Dermis blood vessel endothelial cell (primary cell): Measurements from ENCODE around the gene KIAA0513. TPM values are rescaled to one million over a fixed set of nuclear protein-coding genes. Genes with fewer than 3 reads are reported as not detected.
"Not testable (repeated sequence)": the region's sequence is repeated elsewhere in the genome, so short reads cannot be mapped to it uniquely, and the experiment has no call there.

ENCODE experiments used
- DNase-seq: peaks from one replicate; pipeline ENCODE4 v3.0.0; 2010
- total RNA-seq: library from RNA; depleted of rRNA; stranded (reverse); fragments of >200 nt; gene quantifications from 2 replicates; pipeline ENCODE4 v1.2.3, GENCODE V29; 2014

KIAA0513 gene
- total RNA-seq, 1 donor from 2014 or later: 19.9 TPM

DNA sequence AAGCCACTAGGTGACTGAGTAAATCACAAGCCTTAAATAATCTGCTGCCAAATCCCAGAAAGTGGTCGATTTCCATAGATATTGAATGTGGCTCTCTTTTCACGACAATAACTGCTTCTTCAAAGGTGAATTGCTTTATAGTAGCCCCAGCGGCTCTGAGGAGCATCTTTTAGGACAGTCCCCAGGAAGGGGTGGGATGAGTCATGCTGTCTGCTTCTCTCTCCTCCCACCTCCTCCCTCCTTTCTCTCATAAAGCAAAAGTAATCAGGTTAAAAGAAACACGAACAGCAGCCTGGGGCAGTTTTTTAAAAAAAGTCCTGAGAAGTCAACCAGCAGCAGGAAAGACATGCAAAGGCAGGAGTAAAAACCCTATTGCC lies 1.8 kb downstream of the KIAA0513 start:
- DNase-seq: peak; percentile 29

DNA sequence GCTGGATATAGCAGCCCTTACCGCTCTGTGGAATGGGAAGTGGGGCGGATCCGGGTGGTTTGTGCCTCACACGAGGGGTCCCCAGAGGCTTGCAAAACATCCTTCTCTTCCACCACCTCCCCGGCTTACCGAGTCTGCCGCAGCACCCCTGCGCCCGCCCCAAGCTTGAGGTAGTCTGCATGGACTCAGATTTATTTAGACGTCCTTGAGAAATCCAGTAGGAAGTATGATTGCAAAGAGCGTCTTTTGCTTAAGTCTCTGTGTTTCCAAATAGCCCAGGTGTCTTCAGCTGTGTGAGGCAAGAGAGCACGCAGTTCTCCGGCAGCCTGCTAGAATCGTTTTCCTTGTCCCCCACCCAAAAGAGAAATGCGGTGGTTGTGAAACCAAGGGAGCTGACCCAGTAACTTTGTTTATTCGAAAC lies 2.4 kb downstream of the KIAA0513 start:
- no peak for DNase-seq

DNA sequence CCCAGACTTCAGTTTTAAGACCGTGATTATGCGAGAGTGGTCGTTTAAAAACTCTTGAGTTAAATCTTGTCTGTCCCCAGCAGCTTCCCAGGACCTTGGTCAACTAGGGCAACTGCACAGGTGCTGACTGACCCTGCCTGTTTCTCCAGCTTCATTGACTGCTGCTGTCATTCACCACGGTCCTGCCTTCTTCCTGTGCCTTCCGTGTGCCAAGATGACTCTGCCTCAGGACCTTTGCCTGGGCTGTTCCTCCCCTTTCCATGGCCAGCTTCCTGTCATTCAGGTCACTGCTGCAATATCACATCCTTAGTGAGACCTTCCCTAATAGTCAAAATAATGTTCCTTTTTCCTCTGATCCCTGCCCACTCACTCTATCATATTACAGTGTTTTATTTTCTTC lies 3.9 kb downstream of the KIAA0513 start:
- DNase-seq: peak; percentile 44

DNA sequence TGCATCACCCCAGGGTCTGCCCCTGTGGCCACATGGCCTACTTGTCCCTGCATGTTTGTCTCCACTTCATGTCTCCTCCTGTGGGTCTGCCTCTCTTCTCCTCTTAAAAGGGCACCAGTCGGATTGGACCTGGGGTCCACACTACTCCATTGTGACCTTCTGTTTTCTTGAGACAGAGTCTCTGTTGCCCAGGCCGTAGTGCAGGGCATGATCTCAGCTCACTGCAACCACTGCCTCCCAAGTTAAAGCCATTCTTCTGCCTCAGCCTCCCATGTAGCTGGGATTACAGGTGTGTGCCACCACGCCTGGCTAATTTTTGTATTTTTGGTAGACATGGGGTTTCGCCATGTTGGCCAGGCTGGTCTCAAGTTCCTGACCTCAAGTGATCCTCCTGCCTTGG lies 4.6 kb downstream of the KIAA0513 start:
- not testable (repeated sequence) for DNase-seq

DNA sequence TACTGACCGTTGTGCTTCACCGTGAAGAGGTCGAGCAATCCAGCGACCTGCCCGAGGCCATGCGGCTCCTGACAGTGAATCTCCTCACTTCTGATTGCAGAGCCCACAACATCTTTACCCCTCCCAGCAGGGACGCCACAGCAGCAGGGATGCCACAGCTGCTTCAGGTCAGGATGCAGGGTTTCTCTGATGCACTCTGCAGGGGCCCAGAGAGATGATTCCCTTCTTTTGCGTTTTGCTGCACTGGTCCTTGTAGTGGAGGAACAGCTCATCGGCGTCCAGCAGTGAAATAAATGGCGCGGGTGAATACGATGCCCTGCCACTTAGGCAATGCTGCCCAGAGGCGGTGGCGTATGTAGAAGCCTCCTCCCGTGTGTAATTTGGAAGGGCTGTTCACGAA lies 5.6 kb downstream of the KIAA0513 start:
- no peak for DNase-seq

DNA sequence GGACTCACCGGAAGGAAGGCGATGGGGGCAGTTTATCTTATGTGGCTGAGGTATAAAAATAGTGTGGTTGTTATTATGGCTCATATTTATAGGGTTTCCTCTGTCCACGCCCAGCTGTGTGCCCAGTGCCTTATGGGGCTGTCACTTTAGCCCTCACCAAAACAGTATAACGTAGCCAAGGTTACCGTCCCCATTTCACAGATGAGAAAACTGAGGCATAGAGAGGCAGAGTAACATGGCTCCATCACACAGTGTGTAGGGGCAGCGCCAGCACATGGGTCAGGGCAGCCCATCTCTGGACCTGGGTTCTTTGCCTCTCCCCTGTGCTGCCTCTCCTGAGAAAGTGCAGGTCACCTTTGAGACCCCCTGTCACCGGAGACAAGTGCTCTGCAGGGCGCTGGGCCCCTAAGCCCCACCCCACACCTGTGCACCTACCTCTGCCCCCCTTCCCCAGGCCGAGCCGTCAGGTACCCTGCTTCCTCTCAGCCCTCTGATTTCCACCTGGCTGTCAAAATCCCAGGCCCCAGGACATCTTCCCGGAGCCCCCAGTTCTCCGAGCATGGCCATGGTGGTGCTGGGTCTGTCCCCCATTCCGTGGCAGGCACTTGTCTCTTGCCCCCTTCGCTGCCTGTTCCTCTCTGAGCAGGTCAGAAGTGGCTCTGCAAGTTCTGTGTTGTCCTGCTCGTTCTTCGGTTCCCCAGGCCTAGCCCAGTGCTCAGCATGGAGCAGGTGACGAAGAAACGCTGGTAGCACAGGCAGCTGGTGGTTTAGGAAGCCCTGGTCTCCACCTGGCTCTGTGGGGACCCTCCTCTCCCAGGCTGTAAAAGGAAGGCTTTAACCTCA lies 7.2 kb downstream of the KIAA0513 start:
- DNase-seq: no peak

DNA sequence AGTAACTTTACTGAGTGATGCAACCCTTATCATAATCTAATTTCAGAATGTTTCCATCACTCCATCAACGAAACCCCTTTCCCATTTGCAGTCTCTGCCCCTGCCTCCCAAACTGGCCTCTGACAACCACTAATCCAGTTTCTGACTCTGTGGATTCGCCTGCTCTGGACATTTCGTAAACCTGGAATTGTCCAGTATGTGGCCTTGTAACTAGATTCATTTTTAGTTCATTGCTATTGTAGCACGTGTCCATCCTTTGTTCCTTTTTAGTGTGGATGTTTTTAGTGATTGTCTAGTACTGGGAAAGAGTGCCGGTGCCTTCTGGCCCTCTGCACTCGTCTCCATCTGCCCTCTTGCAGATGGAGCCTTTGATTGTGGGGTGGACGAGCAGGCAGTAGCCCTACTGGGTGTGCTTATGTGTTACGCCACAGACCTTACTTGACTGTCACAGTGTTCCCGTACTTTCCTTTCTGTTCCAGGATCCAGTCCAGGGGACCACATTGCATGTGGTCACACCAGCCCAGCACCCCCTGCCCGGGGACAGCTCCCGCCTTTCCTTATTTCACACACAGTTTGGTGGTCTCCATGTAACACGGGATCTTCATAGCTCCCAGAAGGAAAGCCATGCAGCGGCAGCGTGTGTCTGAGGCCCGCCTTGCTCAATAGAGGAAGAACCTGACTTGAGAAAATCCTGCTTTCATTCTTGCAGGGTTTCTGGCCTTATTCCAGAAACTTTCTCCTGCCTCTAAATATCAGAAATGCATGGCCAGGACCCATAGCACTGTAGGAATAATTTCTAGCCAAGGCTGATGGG lies 8.8 kb downstream of the KIAA0513 start:
- DNase-seq: no peak

DNA sequence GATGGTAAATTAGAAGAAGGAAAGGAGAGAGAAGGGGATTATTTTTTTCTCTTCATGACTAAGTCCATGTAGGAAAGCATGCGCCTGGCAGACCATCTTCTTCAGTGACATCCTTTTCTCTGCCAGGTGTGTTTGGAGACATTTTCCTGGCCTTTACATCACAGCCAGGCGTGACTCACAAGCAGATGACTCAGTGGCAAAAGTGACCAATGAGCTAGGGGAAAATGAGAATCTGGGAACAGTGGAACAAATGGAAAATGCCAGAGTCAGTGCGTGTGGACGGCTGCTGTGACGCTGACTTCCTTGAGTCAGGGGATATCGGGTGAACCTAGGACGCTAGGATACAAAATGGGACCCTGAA lies 9.4 kb downstream of the KIAA0513 start:
- peak; percentile 85 for DNase-seq

DNA sequence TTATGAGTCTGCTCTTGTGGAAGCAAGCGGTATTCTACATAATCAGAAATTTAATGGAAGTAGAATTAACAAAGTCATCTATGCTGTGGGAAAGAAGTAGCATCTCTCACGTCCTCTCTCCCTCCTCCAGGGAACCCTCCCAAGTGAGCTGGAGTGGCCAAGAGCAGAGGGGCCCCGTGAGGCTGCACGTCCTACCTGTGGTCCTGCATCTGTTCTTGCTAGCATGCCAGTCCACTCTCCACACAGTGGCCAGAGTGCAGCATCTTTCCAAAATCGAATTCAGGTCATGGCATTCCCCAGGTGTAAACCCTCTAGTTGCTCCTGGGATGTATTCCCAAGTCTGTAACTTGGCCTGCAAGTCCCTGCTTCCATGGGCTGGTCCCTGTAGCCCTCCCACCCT lies 10.1 kb downstream of the KIAA0513 start:
- no peak for DNase-seq

DNA sequence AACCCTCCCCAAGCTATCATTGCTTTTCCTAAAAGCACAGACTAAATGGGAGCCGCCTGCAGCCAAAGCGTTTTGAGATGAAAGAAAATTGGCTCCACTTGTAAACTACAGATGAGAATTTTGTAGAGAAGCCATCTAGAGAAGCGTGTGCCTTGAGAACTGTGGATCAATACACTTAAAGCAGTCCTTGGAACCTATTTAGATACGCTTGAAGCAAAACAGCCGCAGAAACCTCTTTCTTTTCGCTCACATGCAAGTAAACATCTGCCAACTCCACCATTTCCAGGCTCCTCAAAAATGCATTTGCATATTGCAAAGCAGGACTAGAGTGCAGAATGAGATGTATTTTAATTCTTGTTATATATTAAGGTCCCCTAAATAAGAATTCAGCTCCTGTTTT lies 13.1 kb downstream of the KIAA0513 start:
- no peak for DNase-seq

DNA sequence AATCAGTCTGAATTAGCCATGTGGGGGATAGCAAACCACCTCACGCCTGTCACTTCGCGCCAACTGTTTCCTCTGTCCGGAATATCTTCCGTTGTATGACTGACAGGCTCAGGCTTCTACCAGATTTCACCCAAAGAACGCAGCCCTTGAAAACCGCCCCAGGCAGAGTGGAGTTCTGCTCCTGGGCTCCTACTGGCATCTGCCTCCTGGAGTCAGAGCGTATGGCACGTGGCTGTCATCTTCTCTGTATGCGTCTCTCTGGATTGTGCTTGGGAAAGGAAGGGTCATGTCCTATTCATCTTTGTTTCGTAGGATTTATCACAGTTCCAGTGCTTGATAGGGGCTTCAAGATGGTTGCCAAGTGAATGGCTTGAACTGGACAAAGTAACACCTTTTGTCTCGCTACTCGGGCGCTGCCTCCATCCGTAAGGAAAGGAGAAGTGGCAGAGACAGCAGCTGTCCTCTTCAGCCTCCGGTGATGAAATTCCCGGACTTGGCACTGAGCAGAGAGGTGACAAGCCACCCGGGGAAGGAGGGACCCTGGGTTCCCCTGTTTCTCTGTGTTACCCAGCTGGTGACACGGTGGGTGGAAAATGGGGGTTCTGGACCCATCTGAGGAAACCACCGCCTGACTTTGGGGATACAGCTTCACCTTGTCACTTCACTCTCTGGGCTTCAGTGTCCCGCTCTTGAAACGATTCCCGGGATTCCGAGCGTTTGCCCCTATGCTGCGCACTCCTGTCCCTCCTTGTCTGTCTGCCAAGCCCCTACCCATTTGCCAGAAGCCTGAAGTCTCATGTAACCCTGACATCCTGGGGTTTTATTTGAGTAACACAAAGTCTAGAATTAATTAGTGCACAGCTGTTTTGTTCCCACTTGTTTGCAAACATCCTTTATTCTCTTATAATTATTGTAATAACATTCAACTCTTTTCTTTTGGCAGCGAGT lies 13.9 kb downstream of the KIAA0513 start:
- DNase-seq: no peak

DNA sequence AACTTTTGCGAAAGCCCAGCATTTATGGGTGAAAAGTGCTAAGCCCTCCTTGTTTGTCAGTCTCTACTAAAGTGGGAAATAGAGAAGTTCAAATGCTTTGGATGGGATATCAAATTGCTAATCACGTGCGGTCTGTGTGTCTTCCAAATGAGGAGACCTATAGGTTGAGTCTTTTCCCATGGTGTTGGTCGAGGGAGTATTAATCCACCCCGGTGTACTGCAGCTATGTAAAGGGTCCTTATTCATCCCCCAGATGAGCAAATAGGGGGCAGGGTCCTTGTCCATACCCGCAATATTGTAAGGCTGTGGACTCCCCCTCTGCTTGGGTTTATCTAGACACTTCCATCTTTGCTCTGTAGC lies 14.6 kb downstream of the KIAA0513 start:
- no peak for DNase-seq

DNA sequence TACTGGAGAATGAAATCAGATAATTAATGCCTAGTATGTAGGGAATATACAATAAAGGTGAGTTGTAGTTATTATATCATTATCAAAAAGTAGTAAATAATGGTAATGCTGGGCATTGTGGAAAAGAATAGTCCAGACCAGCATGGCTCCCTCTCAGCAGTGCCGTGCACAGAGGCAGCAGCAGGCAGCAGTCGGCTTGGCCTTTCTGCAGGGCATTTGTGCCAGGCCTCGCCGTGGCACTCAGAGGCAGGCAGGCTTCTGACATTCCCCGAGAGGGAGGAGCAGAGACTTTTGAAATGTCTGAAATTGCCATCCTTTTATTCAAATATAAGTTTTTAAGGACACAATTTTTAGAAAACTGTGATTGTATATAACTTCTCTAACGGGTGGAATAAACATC lies 15.0 kb downstream of the KIAA0513 start:
- DNase-seq: no peak

DNA sequence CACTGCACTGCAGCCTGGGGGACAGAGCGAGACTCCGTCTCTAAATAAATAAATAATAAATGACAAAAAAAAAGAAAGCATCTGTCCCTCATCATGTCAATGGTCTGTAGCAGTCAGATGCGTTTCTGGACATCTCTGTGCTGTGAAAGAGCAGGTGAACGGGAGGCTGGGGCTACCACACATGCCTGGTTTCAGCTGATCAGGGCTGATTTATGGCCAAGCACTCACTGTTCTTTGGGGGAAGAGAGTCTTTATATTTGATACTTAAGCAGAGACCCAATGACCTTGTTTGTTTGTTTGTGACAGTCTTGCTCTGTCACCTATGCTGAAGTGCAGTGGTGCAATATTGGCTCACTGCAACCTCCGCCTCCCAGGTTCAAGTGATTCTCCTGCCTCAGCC lies 17.5 kb downstream of the KIAA0513 start:
- no peak for DNase-seq

DNA sequence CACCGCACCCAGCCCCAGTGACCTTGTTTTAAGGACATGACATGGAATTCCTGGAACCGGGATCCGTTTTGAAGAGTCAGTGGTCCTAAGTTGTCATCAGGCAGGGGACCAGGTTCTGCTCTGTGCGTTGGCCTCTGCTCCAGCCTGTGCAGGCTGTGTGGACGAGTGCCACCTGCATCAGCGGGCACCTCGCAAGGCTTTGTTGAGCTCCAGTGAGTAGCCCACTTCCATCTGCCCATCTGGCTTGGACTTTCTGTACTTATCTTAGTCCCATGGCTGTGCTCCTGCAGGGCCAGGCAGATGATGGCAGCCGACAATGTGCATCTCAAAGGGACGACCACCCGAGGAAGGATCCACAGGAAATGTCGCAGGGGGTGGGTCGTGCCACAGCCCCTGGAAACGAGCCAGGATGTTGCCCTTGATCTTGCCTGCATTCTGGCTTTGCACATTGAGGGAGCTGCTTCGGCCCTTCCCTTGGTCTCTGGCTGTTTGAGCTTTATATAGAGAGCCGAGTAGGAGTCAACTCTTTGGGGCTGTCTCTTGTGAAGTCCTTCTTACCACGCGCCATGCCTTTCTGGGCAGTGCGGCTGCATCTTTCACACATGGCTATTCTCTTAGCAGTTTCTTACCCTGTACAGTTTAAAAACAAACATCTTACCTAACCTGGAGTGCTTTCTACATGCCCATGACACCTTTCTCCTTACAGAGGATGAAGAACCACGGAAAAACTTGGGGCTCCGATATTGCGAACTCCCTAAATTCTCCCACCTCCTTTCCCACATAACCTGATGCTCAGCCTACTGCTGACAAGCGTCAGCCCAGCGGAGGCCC lies 18.3 kb downstream of the KIAA0513 start:
- no peak for DNase-seq

DNA sequence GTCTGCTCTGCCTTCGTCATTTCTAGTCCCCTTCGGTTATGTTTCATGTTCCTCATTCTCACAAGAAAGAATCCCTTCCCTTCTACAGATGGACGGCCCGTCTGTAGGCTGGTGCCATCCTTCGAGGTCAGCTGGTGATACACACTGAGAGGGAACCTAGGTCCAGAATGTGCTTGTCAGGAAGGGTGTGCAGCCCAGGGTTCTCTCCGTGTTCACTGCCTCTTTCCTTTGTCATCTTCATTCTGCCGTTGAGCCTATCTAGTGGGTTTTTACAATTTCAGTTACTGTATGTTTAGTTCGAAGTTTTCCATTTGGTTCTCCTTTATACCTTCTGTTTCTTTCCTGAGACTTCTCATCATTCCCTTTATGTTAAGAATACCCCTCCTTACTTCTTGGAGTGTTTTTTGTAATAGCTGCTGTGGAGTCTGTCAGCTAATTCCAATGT lies 18.9 kb downstream of the KIAA0513 start:
- no peak for DNase-seq

DNA sequence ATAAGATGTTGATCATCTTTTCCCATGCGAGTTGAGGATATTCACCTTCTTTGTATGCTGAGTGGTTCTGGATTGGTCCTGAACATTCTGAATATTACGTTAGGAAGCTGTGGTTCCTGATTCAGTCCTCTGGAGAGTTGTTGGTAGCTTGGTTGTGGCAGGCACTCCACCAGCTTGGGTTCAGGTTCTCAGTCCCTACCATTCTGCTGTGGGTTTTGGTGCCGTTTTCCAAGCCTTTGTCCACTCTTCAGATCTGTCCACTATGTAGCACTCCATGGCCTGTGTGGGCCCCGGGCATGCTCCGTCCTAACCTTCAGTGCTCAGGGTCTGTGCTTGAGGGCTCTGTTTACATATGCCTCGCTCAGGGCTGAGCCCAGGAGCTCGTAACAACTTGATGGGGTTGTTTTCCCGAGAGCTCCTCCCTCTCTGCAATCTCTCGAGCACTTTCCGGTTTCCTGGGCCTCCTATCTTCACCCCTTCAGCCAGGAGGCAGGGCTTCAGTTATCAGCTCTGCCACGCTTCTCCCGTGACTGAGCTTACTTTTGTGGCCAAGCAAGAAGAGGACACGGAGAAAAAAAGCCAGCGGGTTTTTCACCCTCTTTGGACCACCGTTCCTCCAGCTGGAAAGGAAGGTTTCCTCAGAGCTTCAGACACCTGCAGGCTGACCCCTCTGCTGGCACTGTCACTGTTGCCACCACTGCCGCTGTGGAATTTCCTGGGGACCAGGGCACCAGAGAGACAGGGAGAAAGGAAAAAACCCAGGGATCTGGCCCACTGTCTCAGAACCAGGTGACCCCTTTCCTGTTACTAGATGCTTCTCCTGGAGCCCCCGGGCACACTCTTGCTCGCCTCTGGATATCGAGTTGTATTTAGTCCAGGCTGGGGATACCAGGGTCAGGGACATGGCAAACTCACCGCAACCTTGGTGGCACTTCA lies 19.6 kb downstream of the KIAA0513 start:
- DNase-seq: no peak

DNA sequence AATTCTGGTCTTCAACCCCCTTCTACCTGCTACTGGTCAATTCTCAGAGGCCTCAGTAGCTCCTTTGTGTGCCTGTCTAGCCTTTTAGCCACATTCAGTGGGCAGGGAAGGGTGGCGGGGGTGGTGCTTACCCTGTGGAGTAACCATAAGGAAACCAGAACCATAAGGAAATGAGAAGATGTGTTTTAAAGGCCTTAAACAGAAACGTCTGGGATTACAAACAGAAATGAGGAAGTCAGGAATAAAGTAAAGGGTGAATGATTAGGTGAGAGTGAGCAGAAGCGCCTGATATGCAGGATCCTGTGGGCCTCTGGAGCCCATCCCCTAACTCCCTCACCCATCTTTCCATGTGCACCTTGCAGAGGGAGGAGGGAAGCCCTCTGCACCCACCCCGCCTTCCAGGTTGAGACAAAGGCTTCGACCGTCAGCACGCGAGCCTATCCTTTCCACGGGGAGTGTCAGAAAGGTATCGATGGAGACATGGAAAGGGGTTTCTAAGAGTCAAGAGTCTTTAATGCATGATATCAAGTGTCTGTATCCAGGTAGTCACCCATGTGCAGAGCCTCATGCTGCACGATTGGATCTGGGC lies 20.4 kb downstream of the KIAA0513 start:
- no peak for DNase-seq

DNA sequence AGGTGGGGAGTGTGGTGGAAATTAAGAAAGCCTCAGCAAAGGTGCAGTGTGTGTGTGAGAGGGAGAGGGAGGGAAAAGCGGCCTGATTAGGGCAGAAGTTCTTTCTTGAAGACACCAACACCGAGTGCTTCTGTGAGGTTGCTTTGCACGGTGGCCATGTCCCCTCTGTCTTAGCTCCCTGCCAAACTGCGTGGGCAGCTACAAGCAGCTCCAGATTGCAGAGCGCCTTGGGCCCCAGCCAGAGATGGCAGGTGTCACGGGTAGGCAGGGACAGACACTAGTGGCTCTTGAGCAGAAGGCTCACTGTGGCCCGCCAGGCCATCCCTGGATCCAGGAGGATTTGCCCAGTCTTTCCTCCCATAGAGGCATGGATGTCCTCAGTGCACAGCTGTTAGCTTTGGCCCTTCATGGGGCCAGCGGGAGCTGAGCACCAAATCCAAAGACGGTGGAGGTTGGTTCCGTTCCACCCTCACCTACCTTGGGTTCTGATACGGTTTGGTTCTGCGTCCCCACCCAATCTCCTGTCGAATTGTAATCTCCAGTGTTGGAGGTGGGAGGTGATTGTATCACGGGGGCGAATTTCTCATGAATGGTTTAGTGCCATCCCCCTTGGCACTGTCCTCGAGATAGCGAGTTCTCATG lies 21.4 kb downstream of the KIAA0513 start:
- DNase-seq: no peak
